RWPE2 (cell line): ENCODE data around the gene SGMS1.

Source experiments
- ATAC-seq: fragments of 200-7000 bp; cut with Tn5 transposase; 3 replicates; pipeline ENCODE4 v1.9.1; 2021; ENCODE audit warnings: low read depth
- DNase-seq: peaks from one replicate; pipeline ENCODE4 v3.0.0-alpha.2; 2020; ENCODE audit warnings: low spot score
- H3K27ac ChIP-seq: fragments of 450-650 bp; 2 replicates; pipeline ENCODE4 v1.5.1; 2017; ENCODE audit warnings: mild to moderate bottlenecking; ENCODE audit not compliant: poor library complexity, severe bottlenecking
- H3K27me3 ChIP-seq: fragments of 250-450 bp; sonication (Bioruptor Pico); 2 replicates; pipeline ENCODE4 v1.5.1; 2021; ENCODE audit warnings: mild to moderate bottlenecking, moderate library complexity; ENCODE audit not compliant: insufficient read depth, poor library complexity, severe bottlenecking
- H3K36me3 ChIP-seq: fragments of 250-450 bp; sonication (Bioruptor Pico); 2 replicates; pipeline ENCODE4 v1.5.1; 2020; ENCODE audit warnings: low read depth, mild to moderate bottlenecking, moderate library complexity
- H3K4me1 ChIP-seq: fragments of 250-450 bp; sonication (Bioruptor Pico); 2 replicates; pipeline ENCODE4 v1.5.1; 2021; ENCODE audit warnings: mild to moderate bottlenecking, moderate library complexity; ENCODE audit not compliant: insufficient read depth, poor library complexity, severe bottlenecking
- H3K4me3 ChIP-seq: fragments of 250-450 bp; sonication (Bioruptor Pico); 2 replicates; pipeline ENCODE4 v1.5.1; 2021; ENCODE audit warnings: mild to moderate bottlenecking, moderate library complexity; ENCODE audit not compliant: severe bottlenecking
- H3K9me3 ChIP-seq: fragments of 250-450 bp; sonication (Bioruptor Pico); 2 replicates; pipeline ENCODE4 v1.5.1; 2021; ENCODE audit warnings: mild to moderate bottlenecking, moderate library complexity; ENCODE audit not compliant: severe bottlenecking
- TF ChIP-seq, protein P1 (sequence below): fragments of 450-650 bp; IDR thresholded peaks from one replicate; pipeline ENCODE4 v1.5.1; 2017; ENCODE audit warnings: mild to moderate bottlenecking, moderate library complexity; ENCODE audit not compliant: poor library complexity, severe bottlenecking

SGMS1 gene

GRCh38 chr10:50586740-50587088 lies 37.0 kb downstream of the SGMS1 start:
- Histone ChIP-seq H3K27me3 (no peaks in the 10 kb centered on the region), H3K27ac (no peak overlapping the region), H3K9me3 (no peaks in the 10 kb centered on the region), H3K4me3 (no peak overlapping the region), H3K4me1 (peaks cover 9% of the 10 kb centered on the region), H3K36me3 (no peaks in the 10 kb centered on the region)
- ATAC-seq (no peak), DNase-seq (no peak)
- TF ChIP-seq, protein P1, sequence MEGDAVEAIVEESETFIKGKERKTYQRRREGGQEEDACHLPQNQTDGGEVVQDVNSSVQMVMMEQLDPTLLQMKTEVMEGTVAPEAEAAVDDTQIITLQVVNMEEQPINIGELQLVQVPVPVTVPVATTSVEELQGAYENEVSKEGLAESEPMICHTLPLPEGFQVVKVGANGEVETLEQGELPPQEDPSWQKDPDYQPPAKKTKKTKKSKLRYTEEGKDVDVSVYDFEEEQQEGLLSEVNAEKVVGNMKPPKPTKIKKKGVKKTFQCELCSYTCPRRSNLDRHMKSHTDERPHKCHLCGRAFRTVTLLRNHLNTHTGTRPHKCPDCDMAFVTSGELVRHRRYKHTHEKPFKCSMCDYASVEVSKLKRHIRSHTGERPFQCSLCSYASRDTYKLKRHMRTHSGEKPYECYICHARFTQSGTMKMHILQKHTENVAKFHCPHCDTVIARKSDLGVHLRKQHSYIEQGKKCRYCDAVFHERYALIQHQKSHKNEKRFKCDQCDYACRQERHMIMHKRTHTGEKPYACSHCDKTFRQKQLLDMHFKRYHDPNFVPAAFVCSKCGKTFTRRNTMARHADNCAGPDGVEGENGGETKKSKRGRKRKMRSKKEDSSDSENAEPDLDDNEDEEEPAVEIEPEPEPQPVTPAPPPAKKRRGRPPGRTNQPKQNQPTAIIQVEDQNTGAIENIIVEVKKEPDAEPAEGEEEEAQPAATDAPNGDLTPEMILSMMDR = no peak

GRCh38 chr10:50585921-50586739 lies 37.6 kb downstream of the SGMS1 start:
- Histone ChIP-seq H3K36me3 (no peaks in the 10 kb centered on the region), H3K4me3 (no peak overlapping the region), H3K27ac (no peak overlapping the region), H3K27me3 (no peaks in the 10 kb centered on the region), H3K4me1 (peaks cover 9% of the 10 kb centered on the region), H3K9me3 (no peaks in the 10 kb centered on the region)
- TF ChIP-seq, protein P1 = no peak
- ATAC-seq = peak; percentile 77
- no peak for DNase-seq

GRCh38 chr10:50582766-50583762 lies 40.7 kb downstream of the SGMS1 start:
- Histone ChIP-seq H3K27ac (no peak overlapping the region), H3K9me3 (no peaks in the 10 kb centered on the region), H3K27me3 (no peaks in the 10 kb centered on the region), H3K4me1 (peaks cover 9% of the 10 kb centered on the region), H3K4me3 (no peak overlapping the region), H3K36me3 (no peaks in the 10 kb centered on the region)
- peak; percentile 41; the same call in 2 of the 3 replicates for ATAC-seq
- no peak for DNase-seq
- TF ChIP-seq, protein P1 = no peak

- Histone ChIP-seq H3K9me3 (no peaks in the 10 kb centered on the region), H3K4me3 (no peak overlapping the region), H3K27ac (no peak overlapping the region), H3K27me3 (no peaks in the 10 kb centered on the region), H3K36me3 (no peaks in the 10 kb centered on the region), H3K4me1 (peaks cover 8% of the 10 kb centered on the region)
- TF ChIP-seq, protein P1 = no peak
- DNase-seq (no peak), ATAC-seq (no peak)
Observed at GRCh38 chr10:50582046-50582445, 41.7 kb downstream of the SGMS1 start.
